HL-60 (cell line): Measurements from ENCODE around the gene CATSPERE.

Experiments used
- CTCF ChIP-seq: IDR thresholded peaks from one replicate; pipeline ENCODE4 v1.5.1; 2011; ENCODE audit warnings: low read length, control low read depth, inconsistent platforms; ENCODE audit not compliant: insufficient read depth
- GABPA ChIP-seq: IDR thresholded peaks from 2 replicates; pipeline ENCODE4 v1.6.1; 2012; ENCODE audit warnings: low read depth
- POLR2AphosphoS5 ChIP-seq: IDR thresholded peaks from 2 replicates; pipeline ENCODE4 v1.6.1; 2012; ENCODE audit warnings: low read depth
- REST ChIP-seq: IDR thresholded peaks from 2 replicates; pipeline ENCODE4 v1.6.1; 2012; ENCODE audit warnings: low read depth; ENCODE audit not compliant: insufficient replicate concordance

- TF ChIP-seq CTCF (no peak), POLR2AphosphoS5 (no peak), REST (no peak), GABPA (no peak)
These were observed 47.3 kb upstream of the CATSPERE start for GRCh38 chr1:244413736-244414135.
